HEK293 (cell line): Measurements from ENCODE around the gene AP1S1.

Source experiments
- GFI1B ChIP-seq: fragments of 450-650 bp; formaldehyde crosslinking; IDR thresholded peaks from 2 replicates; pipeline ENCODE4 v1.5.1; 2016; ENCODE audit warnings: missing biosample characterization, missing genetic modification characterization
- IKZF3 ChIP-seq: fragments of 450-650 bp; IDR thresholded peaks from 2 replicates; pipeline ENCODE4 v1.5.0; 2018; ENCODE audit warnings: missing biosample characterization, mild to moderate bottlenecking, missing genetic modification characterization, moderate library complexity
- KLF16 ChIP-seq: fragments of 450-650 bp; formaldehyde crosslinking; IDR thresholded peaks from 2 replicates; pipeline ENCODE4 v1.5.1; 2017; ENCODE audit warnings: missing biosample characterization, missing genetic modification characterization
- MEIS1 ChIP-seq: sonication (generic); formaldehyde crosslinking; IDR thresholded peaks from 2 replicates; pipeline ENCODE4 v1.8.1; 2022; ENCODE audit warnings: missing genetic modification reagents, mild to moderate bottlenecking, borderline replicate concordance
- PRDM1 ChIP-seq: fragments of 450-650 bp; formaldehyde crosslinking; IDR thresholded peaks from 2 replicates; pipeline ENCODE4; 2016; ENCODE audit warnings: missing biosample characterization, missing genetic modification characterization
- RBAK ChIP-seq: fragments of 450-650 bp; formaldehyde crosslinking; IDR thresholded peaks from 2 replicates; pipeline ENCODE4 v1.5.1; 2016; ENCODE audit warnings: missing biosample characterization, missing genetic modification characterization
- SP2 ChIP-seq: fragments of 450-650 bp; formaldehyde crosslinking; IDR thresholded peaks from 2 replicates; pipeline ENCODE4 v1.5.1; 2016; ENCODE audit warnings: missing biosample characterization, missing genetic modification characterization
- SP7 ChIP-seq: fragments of 450-650 bp; formaldehyde crosslinking; IDR thresholded peaks from 2 replicates; pipeline ENCODE4 v1.5.1; 2016; ENCODE audit warnings: missing biosample characterization, missing genetic modification characterization
- WT1 ChIP-seq: fragments of 450-650 bp; formaldehyde crosslinking; IDR thresholded peaks from 2 replicates; pipeline ENCODE4 v1.5.1; 2016; ENCODE audit warnings: missing biosample characterization, missing genetic modification characterization
- ZBTB26 ChIP-seq: fragments of 450-650 bp; formaldehyde crosslinking; optimal IDR thresholded peaks from 2 replicates; pipeline ENCODE3; 2016; ENCODE audit warnings: missing biosample characterization, mild to moderate bottlenecking, missing genetic modification characterization
- ZBTB44 ChIP-seq: fragments of 450-650 bp; IDR thresholded peaks from 2 replicates; pipeline ENCODE4 v1.5.1; 2018; ENCODE audit warnings: missing biosample characterization, mild to moderate bottlenecking, missing genetic modification characterization
- ZFHX2 ChIP-seq: fragments of 450-650 bp; formaldehyde crosslinking; conservative IDR thresholded peaks from 2 replicates; pipeline ENCODE4 v1.5.1; 2016; ENCODE audit warnings: missing biosample characterization, missing genetic modification characterization
- ZIC2 ChIP-seq: fragments of 450-650 bp; formaldehyde crosslinking; IDR thresholded peaks from 2 replicates; pipeline ENCODE4 v1.5.1; 2016; ENCODE audit warnings: missing biosample characterization, missing genetic modification characterization
- ZNF157 ChIP-seq: fragments of 450-650 bp; formaldehyde crosslinking; IDR thresholded peaks from 2 replicates; pipeline ENCODE4 v1.5.1; 2016; ENCODE audit warnings: missing biosample characterization, missing genetic modification characterization
- ZNF16 ChIP-seq: fragments of 450-650 bp; formaldehyde crosslinking; IDR thresholded peaks from 2 replicates; pipeline ENCODE4 v1.5.1; 2016; ENCODE audit warnings: low read depth, missing biosample characterization, missing genetic modification characterization
- ZNF184 ChIP-seq: fragments of 450-650 bp; IDR thresholded peaks from 2 replicates; pipeline ENCODE4 v1.5.1; 2018; ENCODE audit warnings: missing biosample characterization, mild to moderate bottlenecking, missing genetic modification characterization
- ZNF221 ChIP-seq: fragments of 450-650 bp; formaldehyde crosslinking; IDR thresholded peaks from 2 replicates; pipeline ENCODE4 v1.5.1; 2017; ENCODE audit warnings: missing biosample characterization, missing genetic modification characterization, borderline replicate concordance
- ZNF280C ChIP-seq: fragments of 450-650 bp; formaldehyde crosslinking; IDR thresholded peaks from 2 replicates; pipeline ENCODE4 v1.5.1; 2016; ENCODE audit warnings: missing biosample characterization, missing genetic modification characterization
- ZNF48 ChIP-seq: fragments of 450-650 bp; formaldehyde crosslinking; IDR thresholded peaks from 2 replicates; pipeline ENCODE4 v1.5.1; 2016; ENCODE audit warnings: missing biosample characterization, missing genetic modification characterization
- ZNF544 ChIP-seq: fragments of 450-650 bp; formaldehyde crosslinking; IDR thresholded peaks from 2 replicates; pipeline ENCODE4 v1.5.0; 2017; ENCODE audit warnings: missing biosample characterization, missing genetic modification characterization
- ZNF558 ChIP-seq: fragments of 450-650 bp; formaldehyde crosslinking; IDR thresholded peaks from 2 replicates; pipeline ENCODE4 v1.5.1; 2016; ENCODE audit warnings: missing biosample characterization, missing genetic modification characterization
- ZNF585B ChIP-seq: fragments of 450-650 bp; formaldehyde crosslinking; IDR thresholded peaks from 2 replicates; pipeline ENCODE4 v1.5.1; 2016; ENCODE audit warnings: missing biosample characterization, missing genetic modification characterization
- ZNF621 ChIP-seq: fragments of 450-650 bp; formaldehyde crosslinking; IDR thresholded peaks from 2 replicates; pipeline ENCODE4 v1.5.1; 2017; ENCODE audit warnings: missing biosample characterization, missing genetic modification characterization
- ZNF629 ChIP-seq: fragments of 450-650 bp; formaldehyde crosslinking; IDR thresholded peaks from 2 replicates; pipeline ENCODE4 v1.5.1; 2017; ENCODE audit warnings: missing biosample characterization, missing genetic modification characterization
- ZNF639 ChIP-seq: fragments of 450-650 bp; formaldehyde crosslinking; IDR thresholded peaks from 2 replicates; pipeline ENCODE4 v1.5.1; 2016; ENCODE audit warnings: missing biosample characterization, missing genetic modification characterization
- ZNF701 ChIP-seq: fragments of 450-650 bp; formaldehyde crosslinking; IDR thresholded peaks from 2 replicates; pipeline ENCODE4 v1.5.1; 2016; ENCODE audit warnings: missing biosample characterization, missing genetic modification characterization
- ZNF837 ChIP-seq: fragments of 450-650 bp; formaldehyde crosslinking; IDR thresholded peaks from 2 replicates; pipeline ENCODE4 v1.5.1; 2016; ENCODE audit warnings: missing biosample characterization, missing genetic modification characterization
- TF ChIP-seq, protein P1 (sequence below): fragments of 450-650 bp; formaldehyde crosslinking; IDR thresholded peaks from 2 replicates; pipeline ENCODE4 v1.5.1; 2016; ENCODE audit warnings: missing biosample characterization, missing genetic modification characterization
- TF ChIP-seq, protein P2 (sequence below): fragments of 450-650 bp; formaldehyde crosslinking; IDR thresholded peaks from 2 replicates; pipeline ENCODE4 v1.5.1; 2016; ENCODE audit warnings: missing biosample characterization, missing genetic modification characterization

AP1S1 gene

GRCh38 chr7:101172854-101173751, 18.8 kb downstream of the AP1S1 start (continued):
- TF ChIP-seq ZIC2, result peak; percentile 94
- no peak; the same call in 1 of the 2 replicates for TF ChIP-seq SP2 (tag by site-specific recombination)
- no peak for TF ChIP-seq ZNF184 (tag by site-specific recombination)
- peak; percentile 86 for TF ChIP-seq ZFHX2 (tag by site-specific recombination)
- TF ChIP-seq ZNF280C (tag by site-specific recombination), result no peak
- TF ChIP-seq ZNF585B (tag by site-specific recombination), result no peak
- TF ChIP-seq ZBTB44 (tag by site-specific recombination), result no peak
- no peak; the same call in none of the 2 replicates for TF ChIP-seq SP7 (tag by site-specific recombination)
- TF ChIP-seq ZNF221, result no peak
- no peak for TF ChIP-seq ZNF629 (tag by site-specific recombination)
- TF ChIP-seq MEIS1, result no peak
- no peak for TF ChIP-seq WT1 (tag by site-specific recombination)
- TF ChIP-seq PRDM1 (tag by site-specific recombination), result no peak
- TF ChIP-seq IKZF3 (tag by site-specific recombination), result 0 out of 2 replicates have a peak, but pooled peaks have one; percentile 2
- no peak for TF ChIP-seq ZNF621
- TF ChIP-seq ZNF701, result no peak
- TF ChIP-seq ZNF544 (tag by site-specific recombination), result no peak
- no peak for TF ChIP-seq ZNF48 (tag by site-specific recombination)
- TF ChIP-seq ZNF558 (tag by site-specific recombination), result no peak
- TF ChIP-seq, protein P1, sequence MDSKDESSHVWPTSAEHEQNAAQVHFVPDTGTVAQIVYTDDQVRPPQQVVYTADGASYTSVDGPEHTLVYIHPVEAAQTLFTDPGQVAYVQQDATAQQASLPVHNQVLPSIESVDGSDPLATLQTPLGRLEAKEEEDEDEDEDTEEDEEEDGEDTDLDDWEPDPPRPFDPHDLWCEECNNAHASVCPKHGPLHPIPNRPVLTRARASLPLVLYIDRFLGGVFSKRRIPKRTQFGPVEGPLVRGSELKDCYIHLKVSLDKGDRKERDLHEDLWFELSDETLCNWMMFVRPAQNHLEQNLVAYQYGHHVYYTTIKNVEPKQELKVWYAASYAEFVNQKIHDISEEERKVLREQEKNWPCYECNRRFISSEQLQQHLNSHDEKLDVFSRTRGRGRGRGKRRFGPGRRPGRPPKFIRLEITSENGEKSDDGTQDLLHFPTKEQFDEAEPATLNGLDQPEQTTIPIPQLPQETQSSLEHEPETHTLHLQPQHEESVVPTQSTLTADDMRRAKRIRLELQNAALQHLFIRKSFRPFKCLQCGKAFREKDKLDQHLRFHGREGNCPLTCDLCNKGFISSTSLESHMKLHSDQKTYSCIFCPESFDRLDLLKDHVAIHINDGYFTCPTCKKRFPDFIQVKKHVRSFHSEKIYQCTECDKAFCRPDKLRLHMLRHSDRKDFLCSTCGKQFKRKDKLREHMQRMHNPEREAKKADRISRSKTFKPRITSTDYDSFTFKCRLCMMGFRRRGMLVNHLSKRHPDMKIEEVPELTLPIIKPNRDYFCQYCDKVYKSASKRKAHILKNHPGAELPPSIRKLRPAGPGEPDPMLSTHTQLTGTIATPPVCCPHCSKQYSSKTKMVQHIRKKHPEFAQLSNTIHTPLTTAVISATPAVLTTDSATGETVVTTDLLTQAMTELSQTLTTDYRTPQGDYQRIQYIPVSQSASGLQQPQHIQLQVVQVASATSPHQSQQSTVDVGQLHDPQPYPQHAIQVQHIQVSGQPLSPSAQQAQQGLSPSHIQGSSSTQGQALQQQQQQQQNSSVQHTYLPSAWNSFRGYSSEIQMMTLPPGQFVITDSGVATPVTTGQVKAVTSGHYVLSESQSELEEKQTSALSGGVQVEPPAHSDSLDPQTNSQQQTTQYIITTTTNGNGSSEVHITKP (tag by site-specific recombination), result peak; percentile 89
- no peak for TF ChIP-seq ZNF157 (tag by site-specific recombination)
- TF ChIP-seq RBAK (tag by site-specific recombination), result no peak
- no peak for TF ChIP-seq KLF16
- TF ChIP-seq ZNF639 (tag by site-specific recombination), result no peak
- TF ChIP-seq ZBTB26 (tag by site-specific recombination), result peak; percentile 78
- TF ChIP-seq ZNF16 (tag by site-specific recombination), result no peak
- TF ChIP-seq, protein P2, sequence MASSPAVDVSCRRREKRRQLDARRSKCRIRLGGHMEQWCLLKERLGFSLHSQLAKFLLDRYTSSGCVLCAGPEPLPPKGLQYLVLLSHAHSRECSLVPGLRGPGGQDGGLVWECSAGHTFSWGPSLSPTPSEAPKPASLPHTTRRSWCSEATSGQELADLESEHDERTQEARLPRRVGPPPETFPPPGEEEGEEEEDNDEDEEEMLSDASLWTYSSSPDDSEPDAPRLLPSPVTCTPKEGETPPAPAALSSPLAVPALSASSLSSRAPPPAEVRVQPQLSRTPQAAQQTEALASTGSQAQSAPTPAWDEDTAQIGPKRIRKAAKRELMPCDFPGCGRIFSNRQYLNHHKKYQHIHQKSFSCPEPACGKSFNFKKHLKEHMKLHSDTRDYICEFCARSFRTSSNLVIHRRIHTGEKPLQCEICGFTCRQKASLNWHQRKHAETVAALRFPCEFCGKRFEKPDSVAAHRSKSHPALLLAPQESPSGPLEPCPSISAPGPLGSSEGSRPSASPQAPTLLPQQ (tag by site-specific recombination), result peak; percentile 71; the same call in 1 of the 2 replicates
- no peak for TF ChIP-seq ZNF837
- TF ChIP-seq GFI1B (tag by site-specific recombination), result no peak
